HepG2 (cell line): ENCODE results near the gene OR51T1. TPM values are rescaled to one million over a fixed set of nuclear protein-coding genes. Genes with fewer than 3 reads are reported as not detected.

ENCODE experiments used
- ATAC-seq: fragments of 200-7000 bp; cut with Tn5 transposase; 3 replicates; pipeline ENCODE4 v1.9.1; 2020; ENCODE audit warnings: mild to moderate bottlenecking, moderate library complexity
- Bru-seq: library from RNA; stranded (reverse); fragments of 400-500 nt; gene quantifications from one replicate; lab custom pipeline; 2021; lab: Mats Ljungman, UMichigan
- BruChase-seq, 2 experiments: library from RNA; stranded (reverse); fragments of 400-500 nt; gene quantifications; one replicate each; lab custom pipeline; 2021; lab: Mats Ljungman, UMichigan
- BruUV-seq: library from RNA; stranded (reverse); fragments of 400-500 nt; replicated peaks from 2 replicates; lab custom pipeline; 2021; lab: Mats Ljungman, UMichigan
- CTCF ChIA-PET: fragments of 300-600 bp; formaldehyde crosslinking; extraction: SDS; loops from one replicate; lab custom pipeline; 2021; ENCODE audit warnings: low total read pairs, inconsistent platforms, low intra/inter-chr PET ratio; lab: Yijun Ruan, JAX
- POLR2A ChIA-PET: fragments of 350-600 bp; sonication (Branson Sonifier 250); formaldehyde crosslinking; loops from one replicate; lab custom pipeline; 2020; ENCODE audit warnings: antibody characterized with exemption, inconsistent platforms; lab: Yijun Ruan, JAX
- DNase-seq: peaks from one replicate; pipeline ENCODE4 v3.0.0-alpha.2; 2015; ENCODE audit warnings: low spot score
- FAIRE-seq: peaks from 3 replicates; lab custom pipeline; 2011; peaks lifted over from hg19 to GRCh38; lab: Jason Lieb, UNC
- H2AFZ ChIP-seq: one replicate; pipeline ENCODE4 v1.6.1; 2011; ENCODE audit warnings: low read length, inconsistent platforms
- H3K27ac ChIP-seq: fragments of 300-600 bp; 3 replicates; pipeline ENCODE4 v1.8.0; 2011; ENCODE audit warnings: mixed run types, mild to moderate bottlenecking, mixed read lengths, low read length, inconsistent platforms; ENCODE audit not compliant: insufficient read depth; ENCODE audit errors: extremely low read length
- H3K27me3 ChIP-seq, 2 experiments: fragments of 200-600 bp in 1 of 2; 2 replicates in 1 of 2; 3 replicates in 1 of 2; pipeline versions ENCODE4 v1.6.0 to v1.8.0; 2011; ENCODE audit warnings: low read length in 2 of 2, mild to moderate bottlenecking in 2 of 2, moderate library complexity in 2 of 2, inconsistent platforms in 1 of 2; ENCODE audit not compliant: insufficient read depth in 2 of 2, control insufficient read depth in 1 of 2
- H3K36me3 ChIP-seq, 2 experiments: fragments of 200-600 bp in 1 of 2; replicated peaks in 1 of 2; 2 replicates in 1 of 2; 3 replicates in 1 of 2; pipeline versions ENCODE4 v1.5.1 to v1.8.0; 2011; ENCODE audit warnings: low read length in 2 of 2, inconsistent platforms in 1 of 2; ENCODE audit not compliant: insufficient read depth in 2 of 2, control insufficient read depth in 1 of 2
- H3K4me1 ChIP-seq: 2 replicates; pipeline ENCODE4 v1.5.1; 2012; ENCODE audit warnings: low read length, inconsistent platforms; ENCODE audit not compliant: insufficient read depth
- H3K4me2 ChIP-seq: 2 replicates; pipeline ENCODE4 v1.6.0; 2011; ENCODE audit warnings: low read depth, low read length, inconsistent platforms
- H3K4me3 ChIP-seq, 3 experiments: fragments of 200-600 bp in 1 of 3; sonication (generic), shearing (Covaris generic) in 1 of 3; replicated peaks in 1 of 3; 2 replicates each; pipeline ENCODE4 v1.5.1; 2011 to 2016; ENCODE audit warnings: low read length in 3 of 3, inconsistent platforms in 2 of 3, low read depth in 2 of 3, mild to moderate bottlenecking in 2 of 3, control low read depth in 1 of 3, mixed read lengths in 1 of 3; ENCODE audit not compliant: insufficient read depth in 1 of 3
- H3K79me2 ChIP-seq: one replicate; pipeline ENCODE4 v1.6.1; 2011; ENCODE audit warnings: low read length, inconsistent platforms; ENCODE audit not compliant: insufficient read depth
- H3K9ac ChIP-seq: 2 replicates; pipeline ENCODE4 v1.6.0; 2011; ENCODE audit warnings: mild to moderate bottlenecking, low read depth, low read length, inconsistent platforms; ENCODE audit not compliant: insufficient read depth
- H3K9me3 ChIP-seq: 2 replicates; pipeline ENCODE4 v1.5.1; 2012; ENCODE audit warnings: mild to moderate bottlenecking, low read length
- H4K20me1 ChIP-seq: 2 replicates; pipeline ENCODE4 v1.6.0; 2011; ENCODE audit warnings: inconsistent platforms, mild to moderate bottlenecking, low read length, moderate library complexity; ENCODE audit not compliant: insufficient read depth
- ATF3 ChIP-seq: sonication (generic); formaldehyde crosslinking; IDR thresholded peaks from 2 replicates; pipeline ENCODE4 v1.4.0; 2020; ENCODE audit warnings: missing genetic modification reagents
- MLXIP ChIP-seq: sonication (generic); formaldehyde crosslinking; IDR thresholded peaks from 2 replicates; pipeline ENCODE4 v1.9.0; 2021; ENCODE audit warnings: missing genetic modification reagents, borderline replicate concordance
- STAG1 ChIP-seq: sonication (generic); formaldehyde crosslinking; IDR thresholded peaks from 2 replicates; pipeline ENCODE4 v1.4.0; 2020; ENCODE audit warnings: missing genetic modification reagents
- THAP11 ChIP-seq: IDR thresholded peaks from 2 replicates; pipeline ENCODE4 v1.6.1; 2016; ENCODE audit warnings: missing biosample characterization, missing genetic modification reagents
- WIZ ChIP-seq: sonication (generic); formaldehyde crosslinking; IDR thresholded peaks from 2 replicates; pipeline ENCODE4 v1.5.1; 2020; ENCODE audit warnings: mild to moderate bottlenecking, missing genetic modification reagents
- XBP1 ChIP-seq: sonication (generic); formaldehyde crosslinking; IDR thresholded peaks from 2 replicates; pipeline ENCODE4 v1.5.0; 2020; ENCODE audit warnings: missing genetic modification reagents
- ZBTB10 ChIP-seq: sonication (generic); formaldehyde crosslinking; IDR thresholded peaks from 2 replicates; pipeline ENCODE4 v1.4.0; 2020; ENCODE audit warnings: missing genetic modification reagents, borderline replicate concordance
- ZFP37 ChIP-seq: sonication (generic); formaldehyde crosslinking; IDR thresholded peaks from 2 replicates; pipeline ENCODE4 v1.4.0; 2020; ENCODE audit warnings: missing genetic modification reagents, borderline replicate concordance
- ZFX ChIP-seq: sonication (generic); formaldehyde crosslinking; IDR thresholded peaks from 2 replicates; pipeline ENCODE4 v1.4.0; 2020; ENCODE audit warnings: mild to moderate bottlenecking, low read depth, missing genetic modification reagents, moderate library complexity
- ZNF556 ChIP-seq: sonication (generic); formaldehyde crosslinking; IDR thresholded peaks from 2 replicates; pipeline ENCODE4 v1.4.0; 2020; ENCODE audit warnings: mild to moderate bottlenecking, missing genetic modification reagents, borderline replicate concordance
- ZNF629 ChIP-seq: sonication (generic); formaldehyde crosslinking; conservative IDR thresholded peaks from 2 replicates; pipeline ENCODE4 v1.5.0; 2020; ENCODE audit warnings: missing genetic modification reagents
- ZNF775 ChIP-seq: sonication (generic); formaldehyde crosslinking; IDR thresholded peaks from 2 replicates; pipeline ENCODE4 v1.4.0; 2020; ENCODE audit warnings: missing genetic modification reagents, mild to moderate bottlenecking, moderate library complexity, borderline replicate concordance
- WGBS: methylation state at CpG from one replicate; pipeline ENCODE4 v1.1.6; 2017; ENCODE audit warnings: low lambda C conversion rate; 5-methylcytosine and 5-hydroxymethylcytosine counted together
- in situ Hi-C: cut with HindIII; loops from 2 replicates; pipeline ENCODE4 v1.10.0; 2017; ENCODE audit warnings: low pct_unique_long_range_greater_than_20kb; ENCODE audit not compliant: extremely low pct_ligation_motif_present
- intact Hi-C: fragments of 100-400 bp; cut with micrococcal nuclease; formaldehyde crosslinking; loops from one replicate; pipeline ENCODE4 v1.10.0; 2022; ENCODE audit not compliant: unreplicated experiment
- long read RNA-seq, 2 experiments: library from RNA in 1 of 2; library from polyadenylated mRNA in 1 of 2; stranded (forward) in 1 of 2; unstranded in 1 of 2; transcript quantifications; one replicate each; pipeline ENCODE4 v2.0.0, GENCODE V29; 2019 to 2022
- polyA minus RNA-seq, 3 experiments: library from RNA; depleted of rRNA, polyadenylated mRNA; stranded (reverse); fragments of >200 nt; gene quantifications; 2 replicates each; pipeline ENCODE4 v1.2.3, GENCODE V29; 2011; ENCODE audit warnings: low replicate concordance in 1 of 3
- polyA plus RNA-seq, 8 experiments: library from polyadenylated mRNA; depleted of rRNA in 3 of 8; stranded (reverse) in 7 of 8; unstranded in 1 of 8; fragments of >200 nt; fragmentation: Illumina TruSeq in 4 of 8; extraction: Trizol in 4 of 8; gene quantifications; 2 replicates each; pipeline versions ENCODE4 v1.2.1 to v1.2.3, GENCODE V29; 2011 to 2016; ENCODE audit warnings: low read depth in 4 of 8, missing spikeins in 1 of 8, mixed read lengths in 1 of 8; ENCODE audit not compliant: insufficient read depth in 1 of 8
- total RNA-seq, 5 experiments: library from RNA; depleted of rRNA; stranded (reverse); fragments of >200 nt; fragmentation: Illumina TruSeq; extraction: Trizol; gene quantifications; 2 replicates each; pipeline ENCODE4 v1.2.3, GENCODE V29; 2016; ENCODE audit warnings: low read depth in 1 of 5

Gene OR51T1, protein sequence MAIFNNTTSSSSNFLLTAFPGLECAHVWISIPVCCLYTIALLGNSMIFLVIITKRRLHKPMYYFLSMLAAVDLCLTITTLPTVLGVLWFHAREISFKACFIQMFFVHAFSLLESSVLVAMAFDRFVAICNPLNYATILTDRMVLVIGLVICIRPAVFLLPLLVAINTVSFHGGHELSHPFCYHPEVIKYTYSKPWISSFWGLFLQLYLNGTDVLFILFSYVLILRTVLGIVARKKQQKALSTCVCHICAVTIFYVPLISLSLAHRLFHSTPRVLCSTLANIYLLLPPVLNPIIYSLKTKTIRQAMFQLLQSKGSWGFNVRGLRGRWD
- total RNA-seq (2016; rRNA removed; fragmentation: Illumina TruSeq; extraction: Trizol) = not detected in 2 replicates
- not detected in 2 replicates for total RNA-seq (2016; cell fraction: cytosol; rRNA removed; fragmentation: Illumina TruSeq; extraction: Trizol; ENCODE audit: low read depth)
- total RNA-seq (2016; cell fraction: insoluble cytoplasmic fraction; rRNA removed; fragmentation: Illumina TruSeq; extraction: Trizol) = not detected in 2 replicates
- not detected in 2 replicates for total RNA-seq (2016; cell fraction: membrane; rRNA removed; fragmentation: Illumina TruSeq; extraction: Trizol)
- total RNA-seq (2016; cell fraction: nucleus; rRNA removed; fragmentation: Illumina TruSeq; extraction: Trizol) = not detected in 2 replicates
- polyA plus RNA-seq (2011; rRNA removed) = not detected in 2 replicates
- not detected in 2 replicates for polyA plus RNA-seq (2011; cell fraction: cytosol; rRNA removed)
- not detected in 2 replicates for polyA plus RNA-seq (2011; cell fraction: nucleus; rRNA removed)
- not detected in 2 replicates for polyA plus RNA-seq (2012)
- not detected in 2 replicates for polyA plus RNA-seq (2016; cell fraction: cytosol; fragmentation: Illumina TruSeq; extraction: Trizol; ENCODE audit: low read depth)
- not detected in 2 replicates for polyA plus RNA-seq (2016; cell fraction: insoluble cytoplasmic fraction; fragmentation: Illumina TruSeq; extraction: Trizol; ENCODE audit: low read depth)
- polyA plus RNA-seq (2016; cell fraction: membrane; fragmentation: Illumina TruSeq; extraction: Trizol; ENCODE audit: low read depth) = not detected in 2 replicates
- not detected in 2 replicates for polyA plus RNA-seq (2016; cell fraction: nucleus; fragmentation: Illumina TruSeq; extraction: Trizol; ENCODE audit: insufficient read depth, low read depth)
- polyA minus RNA-seq (2011; rRNA and poly(A)+ RNA removed; ENCODE audit: low replicate concordance) = not detected in 2 replicates
- polyA minus RNA-seq (2011; cell fraction: cytosol; rRNA and poly(A)+ RNA removed) = not detected in 2 replicates
- polyA minus RNA-seq (2011; cell fraction: nucleus; rRNA and poly(A)+ RNA removed) = not detected in 2 replicates
- Bru-seq, nascent RNA = not detected
- not detected for BruChase-seq, experiment 1, labeled RNA remaining after a 6-hour chase
- BruChase-seq, experiment 2, labeled RNA remaining after a 2-hour chase = not detected
- long read RNA-seq, experiment 1 = 0 reads
- long read RNA-seq, experiment 2 = 0 reads

DNA sequence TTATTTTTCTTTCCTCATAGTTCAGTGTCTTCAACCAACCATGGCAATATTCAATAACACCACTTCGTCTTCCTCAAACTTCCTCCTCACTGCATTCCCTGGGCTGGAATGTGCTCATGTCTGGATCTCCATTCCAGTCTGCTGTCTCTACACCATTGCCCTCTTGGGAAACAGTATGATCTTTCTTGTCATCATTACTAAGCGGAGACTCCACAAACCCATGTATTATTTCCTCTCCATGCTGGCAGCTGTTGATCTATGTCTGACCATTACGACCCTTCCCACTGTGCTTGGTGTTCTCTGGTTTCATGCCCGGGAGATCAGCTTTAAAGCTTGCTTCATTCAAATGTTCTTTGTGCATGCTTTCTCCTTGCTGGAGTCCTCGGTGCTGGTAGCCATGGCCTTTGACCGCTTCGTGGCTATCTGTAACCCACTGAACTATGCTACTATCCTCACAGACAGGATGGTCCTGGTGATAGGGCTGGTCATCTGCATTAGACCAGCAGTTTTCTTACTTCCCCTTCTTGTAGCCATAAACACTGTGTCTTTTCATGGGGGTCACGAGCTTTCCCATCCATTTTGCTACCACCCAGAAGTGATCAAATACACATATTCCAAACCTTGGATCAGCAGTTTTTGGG, at the start of gene OR51T1:
Gene OR51T1, plus strand, starts transcription at position 41 of the 641 bp plus-strand sequence. Its CDS starts 0 bp downstream, at position 41.
- in situ Hi-C loops = no loop called here
- H3K27ac ChIP-seq = no peak within 1 kb of the TSS
- H2AFZ ChIP-seq = no peak within 1 kb of the TSS
- WGBS = 15% methylated on average over 8 of the region's 8 CpGs
- H4K20me1 ChIP-seq = no peaks in the 10 kb centered on the region
- no peak within 1 kb of the TSS for H3K4me2 ChIP-seq
- intact Hi-C loops = no loop called here
- no TSS peak for BruUV-seq
- H3K36me3 ChIP-seq = no peaks in the 10 kb centered on the region
- no peaks in the 10 kb centered on the region for H3K79me2 ChIP-seq
- no peak within 1 kb of the TSS for H3K4me3 ChIP-seq
- FAIRE-seq (no peak), ATAC-seq (no peak), DNase-seq (no peak)
- no peak within 1 kb of the TSS for H3K9ac ChIP-seq
- ChIA-PET CTCF (no interaction called here), POLR2A (no interaction called here)
- no peaks in the 10 kb centered on the region for H3K4me1 ChIP-seq
- H3K9me3 ChIP-seq = no peaks in the 10 kb centered on the region
- peaks cover 0 to 3% of the 10 kb centered on the region in 2 experiments; a peak in 1 of 5 replicates for H3K27me3 ChIP-seq
- TF ChIP-seq MLXIP (no peak), ZNF775 (CRISPR knock-in tag) (no peak), ATF3 (no peak), WIZ (CRISPR knock-in tag) (no peak), THAP11 (no peak), ZFP37 (CRISPR knock-in tag) (no peak), ZNF556 (CRISPR knock-in tag) (no peak), ZNF629 (no peak), STAG1 (CRISPR knock-in tag) (no peak), ZFX (no peak), XBP1 (no peak), ZBTB10 (no peak)
